Suprapubic skin (tissue), 3 donors: Measurements from ENCODE around the gene KRT77.

ENCODE experiments used
- CTCF ChIP-seq, 2 donors: fragments of 200-600 bp in 1 of 2; fragments of 450-650 bp in 1 of 2; sonication (generic) in 1 of 2; IDR thresholded peaks; one replicate each; pipeline ENCODE4 v1.5.1; 2016 to 2019; ENCODE audit warnings: antibody characterized with exemption in 2 of 2, mild to moderate bottlenecking in 1 of 2, moderate library complexity in 1 of 2
- EP300 ChIP-seq: sonication (generic); formaldehyde crosslinking; IDR thresholded peaks from one replicate; pipeline ENCODE4 v1.6.1; 2017; ENCODE audit warnings: antibody characterized with exemption
- POLR2A ChIP-seq, 2 donors: fragments of 450-650 bp; IDR thresholded peaks; one replicate each; pipeline ENCODE4 v1.6.1; 2017; ENCODE audit warnings: antibody characterized with exemption in 2 of 2, mild to moderate bottlenecking in 2 of 2, moderate library complexity in 2 of 2

DNA sequence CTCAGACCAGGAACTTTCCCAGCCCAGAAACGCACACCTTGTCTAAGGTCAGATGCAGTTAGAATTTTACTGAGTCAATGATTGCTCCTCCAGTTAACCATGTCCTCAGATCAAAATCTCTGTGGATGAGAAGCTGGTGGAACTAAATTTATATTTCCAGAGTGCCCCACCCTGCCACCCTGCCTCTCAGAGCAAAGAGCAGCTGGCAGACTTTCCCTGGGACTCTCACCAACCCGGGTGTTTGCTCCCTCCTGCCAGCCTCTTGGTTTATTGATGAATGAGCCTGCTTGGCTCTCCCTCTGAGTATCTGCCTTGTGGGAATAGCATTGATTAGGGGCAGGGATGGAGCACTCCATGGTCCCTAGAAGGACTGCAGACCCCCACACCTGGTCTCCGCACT, 17.3 kb downstream of the KRT77 start:
- TF ChIP-seq POLR2A (IDR thresholded peaks at IDR 0.05) (no peak), EP300 (no peak), CTCF (IDR thresholded peaks at IDR 0.05) (no peak)
